ENCODE results near the gene ZNF75A.

DNA sequence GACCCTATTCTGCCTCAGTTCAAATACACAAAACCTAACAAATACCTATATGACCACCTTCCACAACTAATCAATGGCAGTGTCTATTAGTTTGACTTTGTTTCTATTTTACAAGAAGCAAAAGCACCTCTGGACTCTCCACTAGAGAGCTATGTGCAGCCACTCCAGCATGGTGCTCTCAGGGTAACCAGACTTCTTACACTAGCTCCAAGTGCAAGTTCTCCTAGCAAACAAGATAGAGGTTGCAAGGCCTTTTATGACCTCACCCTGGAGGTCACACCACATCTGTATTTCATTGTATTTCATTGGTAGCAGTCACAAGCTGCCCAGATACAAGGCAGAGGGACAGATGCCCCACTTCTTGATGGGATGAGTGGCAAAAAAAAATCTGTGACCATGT lies 30.4 kb upstream of the ZNF75A start:
- TF ChIP-seq EP300 (IDR thresholded peaks at IDR 0.05; ENCODE audit: borderline replicate concordance) (no peak), YY1 (IDR thresholded peaks at IDR 0.05; ENCODE audit: low read depth) (no peak), TAF1 (IDR thresholded peaks at IDR 0.05; ENCODE audit: low read depth) (no peak), CEBPB (IDR thresholded peaks at IDR 0.05) (no peak), RAD21 (IDR thresholded peaks at IDR 0.05; ENCODE audit: low read depth) (no peak), NFIC (IDR thresholded peaks at IDR 0.05) (no peak), FOXM1 (IDR thresholded peaks at IDR 0.05; ENCODE audit: borderline replicate concordance, low read depth) (no peak), TCF12 (IDR thresholded peaks at IDR 0.05; ENCODE audit: low read depth) (no peak), TEAD4 (IDR thresholded peaks at IDR 0.05) (no peak), CREB1 (IDR thresholded peaks at IDR 0.05; ENCODE audit: low read depth) (no peak), ZBTB7A (IDR thresholded peaks at IDR 0.05; ENCODE audit: low read depth) (no peak)
- TF ChIP-seq, protein P1, sequence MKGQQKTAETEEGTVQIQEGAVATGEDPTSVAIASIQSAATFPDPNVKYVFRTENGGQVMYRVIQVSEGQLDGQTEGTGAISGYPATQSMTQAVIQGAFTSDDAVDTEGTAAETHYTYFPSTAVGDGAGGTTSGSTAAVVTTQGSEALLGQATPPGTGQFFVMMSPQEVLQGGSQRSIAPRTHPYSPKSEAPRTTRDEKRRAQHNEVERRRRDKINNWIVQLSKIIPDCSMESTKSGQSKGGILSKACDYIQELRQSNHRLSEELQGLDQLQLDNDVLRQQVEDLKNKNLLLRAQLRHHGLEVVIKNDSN (IDR thresholded peaks at IDR 0.05): no peak
- TF ChIP-seq, protein P2, sequence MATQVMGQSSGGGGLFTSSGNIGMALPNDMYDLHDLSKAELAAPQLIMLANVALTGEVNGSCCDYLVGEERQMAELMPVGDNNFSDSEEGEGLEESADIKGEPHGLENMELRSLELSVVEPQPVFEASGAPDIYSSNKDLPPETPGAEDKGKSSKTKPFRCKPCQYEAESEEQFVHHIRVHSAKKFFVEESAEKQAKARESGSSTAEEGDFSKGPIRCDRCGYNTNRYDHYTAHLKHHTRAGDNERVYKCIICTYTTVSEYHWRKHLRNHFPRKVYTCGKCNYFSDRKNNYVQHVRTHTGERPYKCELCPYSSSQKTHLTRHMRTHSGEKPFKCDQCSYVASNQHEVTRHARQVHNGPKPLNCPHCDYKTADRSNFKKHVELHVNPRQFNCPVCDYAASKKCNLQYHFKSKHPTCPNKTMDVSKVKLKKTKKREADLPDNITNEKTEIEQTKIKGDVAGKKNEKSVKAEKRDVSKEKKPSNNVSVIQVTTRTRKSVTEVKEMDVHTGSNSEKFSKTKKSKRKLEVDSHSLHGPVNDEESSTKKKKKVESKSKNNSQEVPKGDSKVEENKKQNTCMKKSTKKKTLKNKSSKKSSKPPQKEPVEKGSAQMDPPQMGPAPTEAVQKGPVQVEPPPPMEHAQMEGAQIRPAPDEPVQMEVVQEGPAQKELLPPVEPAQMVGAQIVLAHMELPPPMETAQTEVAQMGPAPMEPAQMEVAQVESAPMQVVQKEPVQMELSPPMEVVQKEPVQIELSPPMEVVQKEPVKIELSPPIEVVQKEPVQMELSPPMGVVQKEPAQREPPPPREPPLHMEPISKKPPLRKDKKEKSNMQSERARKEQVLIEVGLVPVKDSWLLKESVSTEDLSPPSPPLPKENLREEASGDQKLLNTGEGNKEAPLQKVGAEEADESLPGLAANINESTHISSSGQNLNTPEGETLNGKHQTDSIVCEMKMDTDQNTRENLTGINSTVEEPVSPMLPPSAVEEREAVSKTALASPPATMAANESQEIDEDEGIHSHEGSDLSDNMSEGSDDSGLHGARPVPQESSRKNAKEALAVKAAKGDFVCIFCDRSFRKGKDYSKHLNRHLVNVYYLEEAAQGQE (IDR thresholded peaks at IDR 0.05; ENCODE audit: low read depth): no peak
- TF ChIP-seq, protein P3, sequence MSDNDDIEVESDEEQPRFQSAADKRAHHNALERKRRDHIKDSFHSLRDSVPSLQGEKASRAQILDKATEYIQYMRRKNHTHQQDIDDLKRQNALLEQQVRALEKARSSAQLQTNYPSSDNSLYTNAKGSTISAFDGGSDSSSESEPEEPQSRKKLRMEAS (IDR thresholded peaks at IDR 0.05): no peak

Measured in Ishikawa (cell line).